Stimulated activated CD4-positive, alpha-beta T cell treated with anti-CD3 and anti-CD28 coated beads, Interleukin-15, amount 100 ng/mL, for 1 hour (primary cell): ENCODE data around the gene C3orf20.
"Not testable (repeated sequence)": the region's sequence is repeated elsewhere in the genome, so short reads cannot be mapped to it uniquely, and the experiment has no call there.

Experiments used
- DNase-seq, 2 donors: peaks; one replicate each; pipeline ENCODE4 v3.0.0-alpha.2; 2020; ENCODE audit warnings: low read depth in 1 of 2, low spot score in 1 of 2

The C3orf20 gene

GRCh38 chr3:14793858-14794234 lies 118.9 kb downstream of the C3orf20 start:
- no peak for DNase-seq

DNA sequence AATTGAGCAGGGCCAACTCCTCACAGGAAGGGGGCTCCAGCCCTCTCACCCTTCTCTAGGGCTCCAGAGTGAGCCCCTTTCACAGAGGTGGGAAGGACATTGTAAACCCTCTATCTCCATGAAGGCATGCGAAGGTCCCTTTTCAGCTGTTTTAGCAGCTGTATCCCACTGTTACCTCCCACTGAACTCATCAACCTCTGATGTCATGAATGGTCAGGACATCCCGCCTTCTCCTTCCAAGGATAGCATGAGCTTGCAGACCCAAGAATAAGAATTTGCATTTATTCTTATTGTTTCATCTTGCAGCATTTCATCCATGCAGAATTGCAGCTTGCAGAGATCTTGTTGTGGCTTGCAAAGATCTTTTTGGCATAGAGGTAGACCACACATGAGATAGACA lies 119.5 kb downstream of the C3orf20 start:
- DNase-seq = no peak

DNA sequence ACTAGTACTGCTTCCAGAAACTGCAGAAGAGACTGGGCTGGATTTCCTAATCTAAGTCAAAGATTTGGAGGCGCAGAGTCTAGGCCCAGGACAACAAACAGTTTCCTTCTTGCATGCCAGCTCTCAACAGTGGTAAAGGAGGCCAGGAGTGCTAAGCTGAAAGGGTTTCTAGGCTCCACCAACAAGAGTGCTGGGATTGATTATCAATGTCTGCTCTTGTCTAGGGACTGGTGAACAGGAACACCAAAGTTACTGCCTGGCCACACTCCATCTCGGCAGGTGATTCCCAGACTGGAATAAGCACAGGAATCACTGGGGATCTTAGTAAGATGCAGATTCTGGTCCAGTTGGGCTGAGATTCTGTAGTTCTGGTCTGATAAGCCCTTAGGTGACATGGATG lies 121.1 kb downstream of the C3orf20 start:
- no peak for DNase-seq

GRCh38 chr3:14796403-14797077 lies 121.6 kb downstream of the C3orf20 start:
- no peak for DNase-seq

GRCh38 chr3:14797731-14798130 lies 122.8 kb downstream of the C3orf20 start:
- no peak for DNase-seq

GRCh38 chr3:14798231-14798630 lies 123.3 kb downstream of the C3orf20 start:
- DNase-seq = no peak

GRCh38 chr3:14799146-14799545 lies 124.2 kb downstream of the C3orf20 start:
- DNase-seq = no peak

DNA sequence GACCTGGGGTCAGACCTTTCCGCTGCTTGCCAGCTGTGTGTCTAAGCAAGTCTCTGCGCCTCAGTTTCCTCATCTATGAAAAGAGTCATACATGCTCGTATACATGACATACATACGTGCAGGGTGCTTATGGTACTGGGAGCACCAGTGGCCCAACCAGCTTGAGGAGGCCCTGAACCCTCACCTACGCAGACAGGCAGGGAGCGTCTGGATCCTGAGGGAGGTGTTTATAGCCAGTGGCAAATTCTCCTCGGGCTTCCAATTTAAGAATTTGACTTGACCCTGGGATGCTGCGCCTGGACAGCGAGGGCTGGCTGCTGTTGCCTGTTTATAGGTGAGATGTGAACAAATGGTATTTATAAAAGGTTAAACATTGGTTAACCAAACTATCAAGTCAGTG lies 126.1 kb downstream of the C3orf20 start:
- DNase-seq = no peak

- no peak for DNase-seq
These were observed 126.9 kb downstream of the C3orf20 start for GRCh38 chr3:14801668-14802380.

- DNase-seq = no peak
These were observed 127.4 kb downstream of the C3orf20 start for GRCh38 chr3:14802381-14802731.

DNA sequence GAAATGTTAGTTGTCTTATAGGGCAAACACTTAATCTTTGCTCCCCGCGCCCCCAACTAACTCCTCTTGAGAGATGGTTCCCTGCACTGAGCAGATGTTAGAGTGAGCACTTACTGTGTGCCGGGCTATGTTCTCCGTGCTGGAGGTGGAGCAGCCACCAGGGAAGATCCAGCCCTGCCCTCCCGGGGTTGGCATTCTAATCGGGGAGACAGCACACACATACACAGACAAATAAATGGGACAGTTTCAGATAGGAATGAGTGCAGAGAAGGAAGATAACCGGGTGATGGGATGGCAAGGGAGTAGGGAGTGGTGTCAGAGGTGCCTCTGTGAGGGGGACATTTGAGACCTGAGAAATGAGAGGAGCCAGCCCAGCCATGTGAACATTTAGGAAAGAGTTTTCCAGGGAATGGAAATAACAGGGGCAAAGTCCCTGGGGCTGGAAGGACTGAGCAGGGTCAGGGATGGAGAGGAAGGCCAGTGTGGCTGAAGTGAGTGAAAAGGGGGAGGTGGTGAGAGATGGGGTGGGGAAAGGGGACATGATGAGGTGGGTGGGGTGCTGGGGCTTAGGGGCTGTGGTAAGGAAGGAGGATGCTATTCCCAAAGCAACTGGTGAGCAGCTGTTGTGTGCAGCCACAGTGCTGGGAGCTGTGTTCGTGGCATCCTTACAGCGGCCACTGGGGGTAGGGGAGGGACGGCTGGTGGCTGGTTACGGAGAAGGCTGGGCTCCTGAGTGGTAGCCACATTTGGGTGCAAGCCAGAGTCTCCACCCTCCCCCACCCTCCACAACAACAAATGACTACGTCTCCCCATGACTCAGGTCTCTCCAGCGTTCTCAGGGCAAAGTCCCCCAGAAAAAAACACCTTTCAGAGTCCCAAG lies 128.4 kb downstream of the C3orf20 start:
- DNase-seq = no peak

DNA sequence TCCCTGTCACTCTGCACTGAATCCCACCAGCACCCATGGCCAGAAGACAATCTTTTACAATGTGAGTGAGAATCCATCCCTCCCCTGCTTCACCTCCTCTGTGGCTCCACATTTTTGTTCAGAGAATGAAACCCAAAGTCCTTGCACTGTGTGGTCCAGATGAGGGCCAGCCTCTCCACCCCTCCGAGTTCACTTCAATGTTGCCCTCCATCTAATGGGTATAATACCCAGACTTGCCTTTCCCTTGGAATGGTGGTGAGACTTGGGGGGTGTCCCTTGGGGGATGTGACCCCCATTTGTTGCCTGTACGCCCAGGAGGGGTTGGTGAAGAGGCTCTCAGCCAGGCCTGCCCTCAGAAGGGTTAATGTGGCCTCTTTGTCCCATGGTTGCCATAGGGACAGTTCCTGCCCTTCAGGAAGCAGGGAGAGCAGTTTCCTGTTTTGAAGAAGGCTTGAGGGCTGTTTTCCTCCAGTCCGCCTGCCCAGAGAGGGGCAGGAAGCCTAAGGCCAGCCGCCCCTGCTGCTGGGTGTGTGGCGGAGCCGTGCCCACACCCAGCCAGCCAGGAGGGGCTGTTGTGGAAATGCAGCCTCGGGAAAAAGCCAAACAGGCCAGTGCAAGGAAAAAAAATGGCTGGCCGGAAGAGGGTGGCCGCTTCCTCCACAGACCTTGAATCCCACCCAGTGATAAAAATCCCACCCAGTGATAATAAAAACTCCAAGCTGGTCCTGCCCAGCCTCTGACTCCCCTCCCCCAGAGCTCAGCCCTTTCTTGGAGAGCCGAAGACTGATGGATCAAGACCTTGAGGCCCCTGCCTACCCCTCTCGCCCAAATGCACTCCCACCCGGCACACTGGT lies 129.3 kb downstream of the C3orf20 start:
- no peak for DNase-seq

DNA sequence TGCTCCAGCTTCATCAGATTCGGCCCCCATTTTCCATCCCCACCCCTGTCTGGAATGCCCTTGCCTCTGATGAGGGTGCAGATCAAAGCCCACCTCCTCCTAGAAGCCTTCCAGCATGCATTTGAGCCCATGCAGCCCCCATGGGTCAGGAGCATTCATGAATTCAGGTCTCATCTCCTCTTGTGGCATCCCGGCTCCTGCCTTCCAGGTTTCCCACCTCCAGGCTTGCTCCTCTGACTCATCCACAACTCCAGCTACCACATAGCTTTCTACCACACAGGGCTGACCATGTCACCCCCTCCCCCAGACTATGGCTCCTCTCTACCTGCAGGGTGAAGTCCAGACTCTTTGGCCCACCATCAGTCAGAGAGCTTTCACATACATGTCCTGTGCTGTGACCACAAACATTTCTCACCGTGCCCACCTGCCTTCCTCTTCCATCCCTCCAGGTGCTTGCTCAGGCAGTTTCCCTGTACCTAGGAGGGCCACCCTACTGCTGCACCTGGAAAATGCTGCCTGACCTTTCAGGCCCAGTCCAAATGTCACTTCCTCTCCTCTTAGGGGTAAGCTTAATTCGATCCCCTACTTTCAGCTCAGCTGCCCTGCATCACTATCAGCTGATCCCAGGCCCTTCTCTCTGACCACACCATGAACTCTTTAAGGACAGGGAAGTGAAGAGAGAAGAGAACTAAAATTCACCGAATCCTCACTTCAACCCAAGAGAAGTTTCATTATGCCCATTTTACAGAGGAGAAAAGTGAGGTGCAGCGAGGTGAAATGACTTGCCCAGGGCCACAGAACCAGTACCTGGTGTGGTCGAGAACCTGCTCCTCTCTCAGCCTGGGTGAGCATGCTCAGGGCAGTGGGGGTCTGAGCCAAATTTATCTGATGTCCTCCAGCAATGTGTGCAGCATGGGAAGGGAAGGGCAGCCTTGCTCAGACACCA lies 130.2 kb downstream of the C3orf20 start:
- DNase-seq = no peak

GRCh38 chr3:14805961-14806537 lies 131.1 kb downstream of the C3orf20 start:
- no peak for DNase-seq

DNA sequence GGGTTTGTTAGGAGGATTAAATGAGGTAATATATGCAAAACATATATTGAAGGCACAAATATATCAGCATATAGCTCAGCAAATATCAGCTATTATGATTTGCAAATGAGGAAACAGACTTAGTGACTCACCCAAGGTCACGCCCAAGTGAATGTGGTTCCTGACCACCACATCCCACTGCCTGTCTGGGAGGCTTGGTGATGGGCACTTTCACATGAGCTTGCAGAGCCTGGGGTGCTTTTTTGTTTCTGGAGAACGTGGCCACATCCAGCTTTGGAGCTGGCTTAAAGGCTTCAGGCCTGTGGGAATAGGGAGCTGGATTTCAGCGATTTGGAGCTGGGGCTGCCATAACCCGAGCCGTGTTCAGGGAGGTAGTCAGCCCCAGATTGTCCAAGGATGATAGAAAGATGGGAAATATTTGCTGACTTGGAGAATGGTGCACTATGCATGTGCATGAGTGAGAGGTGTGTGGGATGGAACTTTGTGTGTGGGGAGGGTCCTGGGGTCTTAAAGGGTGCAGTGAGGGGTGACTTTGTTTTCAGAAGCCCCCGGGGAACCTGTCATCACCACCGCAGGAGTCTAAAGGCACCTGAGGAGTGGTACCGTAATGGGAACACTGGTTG lies 131.8 kb downstream of the C3orf20 start:
- no peak for DNase-seq

- no peak for DNase-seq
These were observed 133.1 kb downstream of the C3orf20 start for GRCh38 chr3:14808025-14808424.

DNA sequence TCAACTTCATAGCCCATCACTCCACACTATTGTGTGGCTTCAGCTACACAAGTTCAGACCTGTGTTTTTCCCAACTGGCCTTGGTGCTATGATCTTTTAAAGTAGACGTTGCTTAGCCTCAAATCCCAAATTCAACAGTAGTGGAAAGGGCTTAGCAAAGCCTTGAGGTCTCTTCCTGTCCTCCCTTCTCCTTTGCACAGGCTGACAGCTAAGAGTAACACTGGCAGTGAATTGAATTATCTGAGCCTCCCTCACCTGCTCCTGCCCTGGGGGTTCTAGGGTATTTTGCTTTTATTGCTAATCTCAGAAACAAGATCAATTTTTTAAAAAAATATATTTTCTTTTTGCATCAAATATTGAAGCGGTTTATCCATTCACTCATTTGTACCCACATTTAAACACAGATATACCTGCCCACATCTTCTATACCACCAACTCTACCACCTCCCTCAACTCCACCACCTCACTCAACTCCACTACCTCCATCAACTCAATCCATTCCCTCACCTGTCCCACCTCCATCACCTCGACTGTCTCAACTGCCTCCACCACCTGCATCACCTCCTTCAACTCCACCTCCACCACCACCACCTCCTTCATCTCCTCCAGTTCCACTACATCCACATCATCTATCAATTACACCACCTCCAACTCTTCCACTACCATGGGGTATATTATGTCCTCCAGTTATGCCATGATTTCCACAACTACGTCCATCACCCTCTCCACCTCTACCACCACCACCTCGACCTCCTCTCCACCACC lies 133.7 kb downstream of the C3orf20 start:
- no peak for DNase-seq

- DNase-seq = not testable (repeated sequence)
These were observed 134.7 kb downstream of the C3orf20 start for GRCh38 chr3:14809611-14810010.
